Osteocyte (in vitro differentiated cells): Measurements from ENCODE around the gene ANKS1B. TPM values are rescaled to one million over a fixed set of nuclear protein-coding genes. Genes with fewer than 3 reads are reported as not detected.

Source experiments
- DNase-seq: peaks from one replicate; pipeline ENCODE4 v3.0.0; 2021; ENCODE audit warnings: mixed read lengths; ENCODE audit not compliant: unreplicated experiment; ENCODE audit errors: extremely low spot score
- H3K27ac Mint-ChIP-seq: one replicate; pipeline ENCODE4 v1.8.0; 2021; ENCODE audit warnings: mild to moderate bottlenecking, mixed read lengths; ENCODE audit not compliant: unreplicated experiment
- H3K27me3 Mint-ChIP-seq: one replicate; pipeline ENCODE4 v1.8.0; 2021; ENCODE audit warnings: mixed read lengths; ENCODE audit not compliant: unreplicated experiment
- H3K36me3 Mint-ChIP-seq: one replicate; pipeline ENCODE4 v1.8.0; 2021; ENCODE audit warnings: mixed read lengths; ENCODE audit not compliant: unreplicated experiment
- H3K4me1 Mint-ChIP-seq: one replicate; pipeline ENCODE4 v1.8.0; 2021; ENCODE audit warnings: mixed read lengths; ENCODE audit not compliant: unreplicated experiment
- H3K4me3 Mint-ChIP-seq: one replicate; pipeline ENCODE4 v1.8.0; 2021; ENCODE audit warnings: mild to moderate bottlenecking, moderate library complexity, mixed read lengths; ENCODE audit not compliant: unreplicated experiment
- H3K9me3 Mint-ChIP-seq: one replicate; pipeline ENCODE4 v1.8.0; 2021; ENCODE audit warnings: mixed read lengths; ENCODE audit not compliant: unreplicated experiment
- CTCF ChIP-seq: fragments of 200-600 bp; sonication (generic); IDR thresholded peaks from 2 replicates; pipeline ENCODE4 v1.5.0; 2021; ENCODE audit warnings: antibody characterized with exemption, mild to moderate bottlenecking, moderate library complexity
- total RNA-seq: library from RNA; stranded (reverse); gene quantifications from 2 replicates; pipeline ENCODE4 v1.2.1, GENCODE V29; 2021

The ANKS1B gene
- total RNA-seq, 1 donor from 2014 or later = 0.70 TPM

GRCh38 chr12:99713946-99714520 lies 270.7 kb downstream of the ANKS1B start:
- H3K4me1 Mint-ChIP-seq = no peaks in the 10 kb centered on the region
- H3K9me3 Mint-ChIP-seq = peaks cover 17% of the 10 kb centered on the region
- no peak for TF ChIP-seq CTCF
- H3K4me3 Mint-ChIP-seq = no peak overlapping the region
- no peaks in the 10 kb centered on the region for H3K27me3 Mint-ChIP-seq
- H3K27ac Mint-ChIP-seq = no peak overlapping the region
- no peak for DNase-seq
- H3K36me3 Mint-ChIP-seq = no peaks in the 10 kb centered on the region

GRCh38 chr12:99712281-99712680 lies 272.5 kb downstream of the ANKS1B start:
- Mint-ChIP-seq H3K36me3 (no peaks in the 10 kb centered on the region), H3K4me3 (no peak overlapping the region), H3K27ac (no peak overlapping the region), H3K27me3 (no peaks in the 10 kb centered on the region), H3K4me1 (no peaks in the 10 kb centered on the region), H3K9me3 (peaks cover 17% of the 10 kb centered on the region)
- DNase-seq = no peak
- TF ChIP-seq CTCF = no peak

GRCh38 chr12:99711246-99711645 lies 273.5 kb downstream of the ANKS1B start:
- no peaks in the 10 kb centered on the region for H3K4me1 Mint-ChIP-seq
- no peaks in the 10 kb centered on the region for H3K36me3 Mint-ChIP-seq

GRCh38 chr12:99709619-99710018 lies 275.1 kb downstream of the ANKS1B start:
- DNase-seq = no peak
- Mint-ChIP-seq H3K36me3 (no peaks in the 10 kb centered on the region), H3K4me3 (no peak overlapping the region), H3K4me1 (no peaks in the 10 kb centered on the region), H3K9me3 (peaks cover 4% of the 10 kb centered on the region), H3K27me3 (no peaks in the 10 kb centered on the region), H3K27ac (no peak overlapping the region)
- TF ChIP-seq CTCF = no peak

More at GRCh38 chr12:99711246-99711645, 273.5 kb downstream of the ANKS1B start:
- TF ChIP-seq CTCF = no peak
- Mint-ChIP-seq H3K9me3 (peaks cover 11% of the 10 kb centered on the region), H3K27ac (no peak overlapping the region), H3K27me3 (no peaks in the 10 kb centered on the region), H3K4me3 (no peak overlapping the region)
- DNase-seq = no peak

- Mint-ChIP-seq H3K36me3 (no peaks in the 10 kb centered on the region), H3K9me3 (peaks cover 4% of the 10 kb centered on the region), H3K4me1 (no peaks in the 10 kb centered on the region), H3K27me3 (no peaks in the 10 kb centered on the region), H3K27ac (no peak overlapping the region), H3K4me3 (no peak overlapping the region)
- TF ChIP-seq CTCF = no peak
- no peak for DNase-seq
These were observed 275.6 kb downstream of the ANKS1B start for GRCh38 chr12:99709116-99709515.
